GM23338 (cell line): ENCODE measurements around the gene CNOT9.

Experiments used
- CREB1 ChIP-seq: fragments of 250-450 bp; sonication (Bioruptor Pico); IDR thresholded peaks from 2 replicates; pipeline ENCODE4 v1.5.0; 2020; ENCODE audit warnings: low read depth, mild to moderate bottlenecking, moderate library complexity
- CTCF ChIP-seq, 2 experiments: fragments of 200-600 bp in 1 of 2; sonication (generic) in 1 of 2; conservative IDR thresholded peaks; 2 replicates each; pipeline versions ENCODE4 v1.5.1 to v1.6.1; 2016 to 2017; ENCODE audit warnings: antibody characterized with exemption in 2 of 2, low read depth in 2 of 2, mild to moderate bottlenecking in 2 of 2, moderate library complexity in 1 of 2
- JUNB ChIP-seq: IDR thresholded peaks from one replicate; pipeline ENCODE4 v1.6.1; 2016; ENCODE audit warnings: antibody characterized with exemption; ENCODE audit not compliant: unreplicated experiment

GRCh38 chr2:218536804-218537494, 31.7 kb upstream of the CNOT9 start:
- TF ChIP-seq CTCF (conservative IDR thresholded peaks at IDR 0.05; ENCODE audit: low read depth in 2 of 2) (no peak), CREB1 (CRISPR knock-in tag) (no peak), JUNB (no peak)
